Prostate gland (tissue), 2 donors: ENCODE measurements around the gene SPTSSB. TPM values are rescaled to one million over a fixed set of nuclear protein-coding genes. Genes with fewer than 3 reads are reported as not detected.

Source experiments
- DNase-seq: peaks from one replicate; pipeline ENCODE4 v3.0.0-alpha.2; 2019; ENCODE audit warnings: low spot score
- H3K27ac ChIP-seq, 2 donors: fragments of 200-600 bp; sonication (generic); 2 replicates each; pipeline ENCODE4 v1.5.1; 2017 to 2019
- H3K27me3 ChIP-seq: fragments of 200-600 bp; sonication (generic); replicated peaks from 2 replicates; pipeline ENCODE4 v1.5.1; 2019; ENCODE audit not compliant: insufficient read depth
- H3K36me3 ChIP-seq, 2 donors: fragments of 200-600 bp; sonication (generic); 1 replicate in 1 of 2; 2 replicates in 1 of 2; pipeline versions ENCODE4 v1.5.1 to v1.8.1; 2017 to 2019
- H3K4me1 ChIP-seq: fragments of 200-600 bp; sonication (generic); replicated peaks from 2 replicates; pipeline ENCODE4 v1.5.1; 2019
- H3K4me3 ChIP-seq, 2 donors: fragments of 200-600 bp; sonication (generic); 2 replicates each; pipeline ENCODE4 v1.5.1; 2017 to 2019
- H3K9me3 ChIP-seq: fragments of 200-600 bp; sonication (generic); 2 replicates; pipeline ENCODE4 v1.5.1; 2017
- POLR2A ChIP-seq: fragments of 450-650 bp; IDR thresholded peaks from one replicate; pipeline ENCODE4 v1.6.1; 2016; ENCODE audit warnings: antibody characterized with exemption, mild to moderate bottlenecking
- POLR2AphosphoS5 ChIP-seq: sonication (generic); formaldehyde crosslinking; IDR thresholded peaks from one replicate; pipeline ENCODE4 v1.6.1; 2017; ENCODE audit warnings: antibody characterized with exemption
- WGBS: methylation state at CpG from one replicate; pipeline ENCODE4 v1.1.5; 2018; 5-methylcytosine and 5-hydroxymethylcytosine counted together
- intact Hi-C: fragments of 100-400 bp; cut with DNase I; formaldehyde crosslinking; loops from one replicate; pipeline ENCODE4 v1.14.2; 2022
- total RNA-seq, 2 donors: library from RNA; depleted of rRNA; stranded (reverse); fragments of >200 nt; gene quantifications; one replicate each; pipeline ENCODE4 v1.1.0, GENCODE V29; 2016
- TF ChIP-seq, protein P1 (sequence below), 4 experiments: fragments of 200-600 bp in 2 of 4; fragments of 450-650 bp in 2 of 4; sonication (generic) in 2 of 4; IDR thresholded peaks; 1 replicate in 3 of 4; 2 replicates in 1 of 4; pipeline ENCODE4 v1.5.1; 2016 to 2019; ENCODE audit warnings: antibody characterized with exemption in 4 of 4, mild to moderate bottlenecking in 2 of 4, moderate library complexity in 2 of 4

The SPTSSB gene
- total RNA-seq, 2 donors from 2014 or later: 6.2 to 94.5 TPM

DNA sequence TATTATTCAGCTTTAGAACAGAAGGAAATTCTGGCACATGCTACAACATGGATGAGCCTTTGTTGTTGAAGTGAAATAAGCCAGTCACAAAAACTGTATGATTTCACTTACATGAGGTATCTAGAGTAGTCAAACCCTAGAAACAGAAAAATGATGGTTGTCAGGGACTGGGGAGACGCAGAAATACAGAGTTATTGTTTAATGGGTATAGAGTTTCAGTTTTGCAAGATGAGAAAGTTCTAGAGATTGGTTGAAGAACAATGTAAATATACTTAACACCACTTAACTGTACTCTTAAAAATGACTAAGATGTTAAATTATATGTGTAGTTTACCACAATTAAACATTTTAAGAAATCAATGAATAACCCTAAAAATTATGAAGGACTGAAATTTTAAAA lies 15.8 kb downstream of the SPTSSB start:
- 43% methylated on average over 1 of the region's 1 CpG for WGBS
- intact Hi-C loops: no loop called here
- Histone ChIP-seq H3K36me3 (no peaks in the 10 kb centered on the region), H3K27me3 (no peaks in the 10 kb centered on the region), H3K9me3 (no peaks in the 10 kb centered on the region), H3K27ac (no peak overlapping the region), H3K4me3 (no peak overlapping the region), H3K4me1 (no peaks in the 10 kb centered on the region)
- TF ChIP-seq POLR2A: no peak
- no peak for TF ChIP-seq POLR2AphosphoS5
- TF ChIP-seq, protein P1, sequence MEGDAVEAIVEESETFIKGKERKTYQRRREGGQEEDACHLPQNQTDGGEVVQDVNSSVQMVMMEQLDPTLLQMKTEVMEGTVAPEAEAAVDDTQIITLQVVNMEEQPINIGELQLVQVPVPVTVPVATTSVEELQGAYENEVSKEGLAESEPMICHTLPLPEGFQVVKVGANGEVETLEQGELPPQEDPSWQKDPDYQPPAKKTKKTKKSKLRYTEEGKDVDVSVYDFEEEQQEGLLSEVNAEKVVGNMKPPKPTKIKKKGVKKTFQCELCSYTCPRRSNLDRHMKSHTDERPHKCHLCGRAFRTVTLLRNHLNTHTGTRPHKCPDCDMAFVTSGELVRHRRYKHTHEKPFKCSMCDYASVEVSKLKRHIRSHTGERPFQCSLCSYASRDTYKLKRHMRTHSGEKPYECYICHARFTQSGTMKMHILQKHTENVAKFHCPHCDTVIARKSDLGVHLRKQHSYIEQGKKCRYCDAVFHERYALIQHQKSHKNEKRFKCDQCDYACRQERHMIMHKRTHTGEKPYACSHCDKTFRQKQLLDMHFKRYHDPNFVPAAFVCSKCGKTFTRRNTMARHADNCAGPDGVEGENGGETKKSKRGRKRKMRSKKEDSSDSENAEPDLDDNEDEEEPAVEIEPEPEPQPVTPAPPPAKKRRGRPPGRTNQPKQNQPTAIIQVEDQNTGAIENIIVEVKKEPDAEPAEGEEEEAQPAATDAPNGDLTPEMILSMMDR (IDR thresholded peaks at IDR 0.05): no peak
- DNase-seq: no peak

DNA sequence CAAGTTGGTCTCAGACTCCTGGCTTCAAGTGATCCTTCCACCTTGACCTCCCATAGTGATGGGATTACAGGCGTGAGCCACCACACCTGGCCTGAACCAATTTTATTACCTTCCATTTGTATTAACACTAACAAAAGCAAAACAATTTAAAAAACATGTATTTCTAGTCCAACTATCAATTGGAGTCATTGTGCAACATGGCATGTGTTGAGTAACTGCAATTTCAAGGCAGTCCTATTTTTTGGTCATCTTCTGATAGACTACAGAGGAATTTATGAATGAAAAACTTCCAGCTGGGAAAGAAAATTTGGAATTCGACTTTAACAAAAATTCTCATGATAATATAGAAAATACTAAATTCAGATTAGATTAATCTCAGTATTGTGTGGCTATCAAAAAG lies 16.8 kb downstream of the SPTSSB start:
- Histone ChIP-seq H3K9me3 (no peaks in the 10 kb centered on the region), H3K4me1 (no peaks in the 10 kb centered on the region), H3K27me3 (no peaks in the 10 kb centered on the region), H3K4me3 (no peak overlapping the region), H3K27ac (no peak overlapping the region), H3K36me3 (no peaks in the 10 kb centered on the region)
- WGBS: 89% methylated on average over 2 of the region's 2 CpGs
- no peak for TF ChIP-seq POLR2A
- intact Hi-C loops: no loop called here
- DNase-seq: no peak

DNA sequence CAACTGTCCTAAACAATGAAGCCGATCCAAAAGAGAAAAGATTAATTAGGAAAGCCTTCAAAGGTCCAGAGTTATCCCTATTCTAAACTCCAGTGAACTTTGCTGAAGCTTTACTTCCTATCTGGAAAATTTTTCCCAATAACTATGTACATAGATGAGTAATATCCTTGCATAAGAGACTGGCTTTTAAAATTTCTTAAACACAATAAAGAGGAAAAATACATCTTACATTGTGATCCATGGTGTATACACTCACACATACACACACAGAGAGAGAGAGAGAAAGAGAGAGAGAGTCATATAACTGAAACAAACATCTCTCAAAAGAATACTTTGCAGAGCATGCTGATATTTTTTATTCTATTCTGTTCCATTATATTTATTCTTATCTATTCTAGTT lies 20.0 kb downstream of the SPTSSB start:
- H3K9me3 ChIP-seq: no peaks in the 10 kb centered on the region
- no peak overlapping the region for H3K4me3 ChIP-seq
- H3K27me3 ChIP-seq: no peaks in the 10 kb centered on the region
- intact Hi-C loops: no loop called here
- TF ChIP-seq, protein P1 (IDR thresholded peaks at IDR 0.05): no peak
- no peak for TF ChIP-seq POLR2AphosphoS5
- TF ChIP-seq POLR2A: no peak
- WGBS: 87% methylated on average over 1 of the region's 1 CpG
- H3K36me3 ChIP-seq: no peaks in the 10 kb centered on the region
- H3K4me1 ChIP-seq: no peaks in the 10 kb centered on the region
- H3K27ac ChIP-seq: no peak overlapping the region
- DNase-seq: no peak

DNA sequence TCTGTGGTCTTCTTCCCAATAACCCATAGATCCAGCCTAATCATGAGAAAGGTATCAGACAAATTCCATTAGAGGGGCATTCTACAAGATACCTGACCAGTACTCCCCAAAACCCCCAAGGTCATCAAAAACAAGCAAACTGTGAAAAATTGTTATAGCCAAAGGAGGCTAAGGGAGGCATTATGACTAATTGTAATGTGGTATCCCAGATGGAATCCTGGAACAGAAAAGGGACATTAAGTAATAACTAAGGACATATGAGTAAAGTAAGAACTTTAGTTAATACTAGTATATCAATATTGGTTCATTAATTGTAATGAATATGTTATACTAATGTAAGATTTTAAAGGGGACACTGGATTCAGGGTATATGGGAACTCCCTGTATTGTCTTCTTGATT lies 20.4 kb downstream of the SPTSSB start:
- intact Hi-C loops: no loop called here
- DNase-seq: no peak
- Histone ChIP-seq H3K4me1 (no peaks in the 10 kb centered on the region), H3K4me3 (no peak overlapping the region), H3K27me3 (no peaks in the 10 kb centered on the region), H3K27ac (peak overlapping the region in 1 of 2 donors; percentile 18), H3K9me3 (no peaks in the 10 kb centered on the region), H3K36me3 (no peaks in the 10 kb centered on the region)
- TF ChIP-seq, protein P1 (IDR thresholded peaks at IDR 0.05): no peak

DNA sequence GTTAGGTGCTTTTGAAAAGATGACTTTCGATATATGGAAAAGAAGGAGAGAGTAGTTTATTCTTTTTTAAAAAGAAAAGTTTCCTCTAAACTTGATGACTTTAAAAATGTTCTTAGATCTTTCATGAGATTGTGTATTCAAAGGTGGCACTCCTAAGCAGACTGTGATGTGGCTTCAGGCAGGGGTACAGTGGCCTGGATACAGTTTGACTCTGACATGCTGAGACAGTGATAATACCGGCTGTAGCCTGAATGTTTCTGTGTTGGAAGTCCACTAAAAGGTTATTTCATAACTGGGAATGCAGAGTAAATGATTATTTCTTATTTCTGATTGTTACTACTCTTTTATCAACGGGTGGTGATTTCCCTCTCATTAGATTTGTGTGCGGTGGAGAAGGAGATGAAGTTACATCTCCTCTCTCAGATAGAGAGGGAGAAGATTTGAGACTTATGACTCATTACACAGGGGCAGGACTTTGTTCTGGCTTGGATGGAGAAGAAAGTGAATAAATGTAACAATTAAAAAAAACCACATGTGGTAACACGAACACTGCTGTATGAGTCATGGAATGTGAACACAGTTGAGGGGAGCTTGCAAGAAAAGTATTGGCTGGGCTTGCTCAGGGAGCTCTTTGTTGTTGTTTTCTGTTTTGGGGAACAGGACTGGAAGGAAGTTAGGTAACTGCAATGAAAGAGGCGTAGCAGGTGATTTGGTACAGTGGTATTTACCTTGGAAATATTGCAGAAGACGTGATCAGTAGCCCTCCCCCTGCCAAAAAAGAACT lies 21.6 kb downstream of the SPTSSB start:
- no peak overlapping the region for H3K4me3 ChIP-seq
- 37% methylated on average over 7 of the region's 7 CpGs for WGBS
- peak; percentile 52 for DNase-seq
- no peaks in the 10 kb centered on the region for H3K4me1 ChIP-seq
- H3K27me3 ChIP-seq: no peaks in the 10 kb centered on the region
- peak overlapping the region in 1 of 2 donors; percentile 18 for H3K27ac ChIP-seq
- TF ChIP-seq, protein P1 (IDR thresholded peaks at IDR 0.05): no peak
- TF ChIP-seq POLR2AphosphoS5: peak; percentile 80
- TF ChIP-seq POLR2A: no peak
- intact Hi-C loops: no loop called here
- no peaks in the 10 kb centered on the region for H3K36me3 ChIP-seq
- H3K9me3 ChIP-seq: no peaks in the 10 kb centered on the region
